ENCODE measurements around the gene TOP3B. TPM values are rescaled to one million over a fixed set of nuclear protein-coding genes. Genes with fewer than 3 reads are reported as not detected.

TOP3B gene
- total and polyA plus RNA-seq, 9 of the 15 experiments (the other 6 are each of a cell fraction or from before 2014, with no cell fraction given) = 3.0 to 188 (median 112) TPM

DNA sequence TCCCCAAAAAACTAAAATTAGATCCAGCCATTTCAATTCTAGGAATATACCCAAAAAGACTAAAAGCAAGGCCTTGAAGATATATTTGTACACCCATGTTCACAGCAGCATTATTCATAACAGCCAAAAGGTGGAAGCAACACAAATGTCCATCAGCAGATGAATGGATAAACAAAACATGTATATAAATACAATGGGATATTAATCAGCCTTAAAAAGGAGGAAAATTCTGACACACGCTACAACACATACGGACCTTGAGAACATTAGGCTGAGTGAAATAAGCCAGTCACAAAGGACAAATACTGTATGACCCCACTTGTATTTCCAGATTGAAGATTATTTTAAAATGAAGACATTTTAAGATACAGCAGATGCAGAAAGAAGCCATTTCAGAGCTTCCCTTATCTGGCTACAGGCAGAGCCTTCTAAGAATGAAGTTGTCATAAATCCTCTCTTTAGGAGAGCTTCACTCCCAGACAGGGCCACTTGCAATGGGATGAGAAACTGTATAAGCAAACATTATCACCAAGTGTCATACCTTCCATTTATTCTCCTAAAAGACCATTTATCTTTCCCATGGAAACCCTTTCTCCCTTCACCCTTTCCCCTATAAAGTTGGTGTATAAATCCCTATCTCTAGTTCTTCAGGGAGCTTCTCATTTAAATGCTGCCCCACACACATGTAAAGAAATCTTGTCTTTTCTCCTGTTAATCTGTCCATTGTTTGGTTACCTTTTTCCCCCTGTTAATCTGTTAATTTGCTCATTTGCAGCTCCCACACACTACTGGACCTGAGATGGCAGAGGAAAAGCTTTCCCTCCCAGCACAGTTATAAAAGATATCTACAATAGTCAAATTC, 19.3 kb upstream of the TOP3B start (continued):
- TF ChIP-seq, protein P1, sequence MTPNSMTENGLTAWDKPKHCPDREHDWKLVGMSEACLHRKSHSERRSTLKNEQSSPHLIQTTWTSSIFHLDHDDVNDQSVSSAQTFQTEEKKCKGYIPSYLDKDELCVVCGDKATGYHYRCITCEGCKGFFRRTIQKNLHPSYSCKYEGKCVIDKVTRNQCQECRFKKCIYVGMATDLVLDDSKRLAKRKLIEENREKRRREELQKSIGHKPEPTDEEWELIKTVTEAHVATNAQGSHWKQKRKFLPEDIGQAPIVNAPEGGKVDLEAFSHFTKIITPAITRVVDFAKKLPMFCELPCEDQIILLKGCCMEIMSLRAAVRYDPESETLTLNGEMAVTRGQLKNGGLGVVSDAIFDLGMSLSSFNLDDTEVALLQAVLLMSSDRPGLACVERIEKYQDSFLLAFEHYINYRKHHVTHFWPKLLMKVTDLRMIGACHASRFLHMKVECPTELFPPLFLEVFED (CRISPR knock-in tag; conservative IDR thresholded peaks at IDR 0.05) = no peak

DNA sequence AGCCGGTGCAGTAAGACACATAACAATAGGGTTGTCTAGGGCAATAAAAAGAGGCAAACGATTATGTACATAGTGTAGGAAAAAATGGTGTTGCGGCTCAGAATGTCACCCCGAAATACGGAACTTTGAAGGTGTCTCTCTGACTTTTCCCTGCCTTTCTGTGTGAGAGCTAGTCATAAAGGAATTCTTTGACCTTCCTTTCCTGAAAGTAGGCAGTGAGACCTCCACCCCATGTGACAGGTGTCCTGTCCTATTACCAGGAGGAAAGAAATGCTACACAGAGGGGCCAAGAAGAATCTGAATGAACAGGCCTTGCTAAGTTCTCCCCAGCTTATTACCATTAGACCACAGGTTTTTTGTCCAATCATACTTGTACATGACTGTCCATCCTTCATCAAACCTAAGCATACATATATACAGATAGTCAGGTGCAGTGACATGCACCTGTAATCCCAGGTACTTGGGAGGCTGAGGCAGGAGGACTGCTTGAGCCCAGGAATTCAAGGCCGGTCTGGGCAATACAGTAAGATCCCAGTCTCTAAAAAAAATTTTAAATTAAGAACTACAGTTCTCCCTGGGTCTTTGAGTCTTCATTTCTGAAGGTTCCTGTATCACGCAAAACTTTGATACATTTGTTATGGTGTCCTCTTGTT, 16.1 kb upstream of the TOP3B start:
- intact Hi-C loops (cut with micrococcal nuclease) = no loop called here
- Histone ChIP-seq H3K79me2 (ENCODE audit: control insufficient read depth, insufficient read depth, low read length) (no peaks in the 10 kb centered on the region), H3K27me3 (ENCODE audit: control insufficient read depth in 2 of 2, insufficient read depth in 2 of 2, low read length in 2 of 2) (no peaks in the 10 kb centered on the region), H3K9ac (ENCODE audit: insufficient read depth in 1 of 2, low read depth in 2 of 2, low read length in 2 of 2) (no peak overlapping the region), H4K20me1 (replicated peaks; ENCODE audit: control insufficient read depth, insufficient read depth, low read length) (no peaks in the 10 kb centered on the region), H2AFZ (ENCODE audit: low read depth, low read length) (peak overlapping the region; percentile 46), H3K9me1 (ENCODE audit: control insufficient read depth, insufficient read depth, low read length) (no peaks in the 10 kb centered on the region), H3K9me3 (replicated peaks; ENCODE audit: control insufficient read depth, insufficient read depth, low read depth, low read length) (no peaks in the 10 kb centered on the region), H3K4me3 (no peak overlapping the region), H3K36me3 (ENCODE audit: control insufficient read depth, insufficient read depth, low read length) (no peaks in the 10 kb centered on the region), H3K4me2 (ENCODE audit: insufficient read depth, low read length) (no peak overlapping the region), H3K4me1 (replicated peaks in 1 of 2; ENCODE audit: control insufficient read depth in 2 of 2, insufficient read depth in 2 of 2, low read length in 2 of 2) (peaks cover 11 to 29% of the 10 kb centered on the region in 2 experiments), H3K27ac (ENCODE audit: extremely low read depth, low read depth, low read length) (no peak overlapping the region)
- ATAC-seq = no peak
- no TSS peak for BruUV-seq (replicated peaks)
- no peak for FAIRE-seq
- WGBS (ENCODE audit: insufficient coverage, low coverage, missing lambda C conversion rate) = 55% methylated on average over 7 of the region's 7 CpGs
- DNase-seq (ENCODE audit: extremely low read depth in 1 of 4, low spot score in 3 of 4) = no peak
- ChIA-PET CTCF (ENCODE audit: low intra/inter-chr PET ratio) (interaction anchor here (0.7 kb wide), 1 partner anchor 673 kb away, joined by 3 read pairs; no protein-coding TSS in a partner anchor), POLR2A (interaction anchor here (0.6 to 7.2 kb wide), 23 partner anchors 7 to 218 kb away, joined by 3 to 55 read pairs (median 3); partner anchors contain the start of genes PPM1F and TOP3B)
- in situ Hi-C loops (cut with MboI) = no loop called here
- TF ChIP-seq ZFP1 (CRISPR knock-in tag; IDR thresholded peaks at IDR 0.05) = no peak
- no peak for TF ChIP-seq KAT8 (IDR thresholded peaks at IDR 0.05; ENCODE audit: low read depth)
- no peak for TF ChIP-seq LCOR (CRISPR knock-in tag; IDR thresholded peaks at IDR 0.05)
- TF ChIP-seq, protein P2, sequence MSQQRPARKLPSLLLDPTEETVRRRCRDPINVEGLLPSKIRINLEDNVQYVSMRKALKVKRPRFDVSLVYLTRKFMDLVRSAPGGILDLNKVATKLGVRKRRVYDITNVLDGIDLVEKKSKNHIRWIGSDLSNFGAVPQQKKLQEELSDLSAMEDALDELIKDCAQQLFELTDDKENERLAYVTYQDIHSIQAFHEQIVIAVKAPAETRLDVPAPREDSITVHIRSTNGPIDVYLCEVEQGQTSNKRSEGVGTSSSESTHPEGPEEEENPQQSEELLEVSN (IDR thresholded peaks at IDR 0.05; ENCODE audit: borderline replicate concordance in 1 of 2, extremely low read depth in 1 of 2, insufficient read depth in 1 of 2, insufficient read length in 1 of 2, low read depth in 1 of 2, low read length in 1 of 2, poor library complexity in 1 of 2, severe bottlenecking in 1 of 2) = no peak
- no peak for TF ChIP-seq CBX8 (IDR thresholded peaks at IDR 0.05; ENCODE audit: borderline replicate concordance, extremely low read depth, low read depth, low read length, poor library complexity, severe bottlenecking)
- TF ChIP-seq MTF1 (CRISPR knock-in tag; IDR thresholded peaks at IDR 0.05; ENCODE audit: borderline replicate concordance) = no peak
- no peak for TF ChIP-seq ZNF444 (CRISPR knock-in tag; IDR thresholded peaks at IDR 0.05)
- TF ChIP-seq ZC3H4 (CRISPR knock-in tag; IDR thresholded peaks at IDR 0.05; ENCODE audit: borderline replicate concordance) = no peak
